NCI-H2081 (cell line): Measurements from ENCODE around the gene MXD1.
A peak's percentile ranks its signal among the peaks of the same experiment; 100 is the strongest.
"Not testable (repeated sequence)": the region's sequence is repeated elsewhere in the genome, so short reads cannot be mapped to it uniquely, and the experiment has no call there.

Experiments used
- DNase-seq, 2 experiments: peaks; one replicate each; lab custom pipeline; 2025; lab: John Stamatoyannopoulos, UW

Gene MXD1

GRCh38 chr2:69914950-69915945 lies at the start of gene MXD1:
TSS of gene MXD1 (plus strand) at chr2:69915109. CDS start at chr2:69915331, 222 bp downstream.
- DNase-seq = peak in 1 of 2 experiments; percentile 4

GRCh38 chr2:69888451-69888850 lies 26.5 kb upstream of the MXD1 start:
- DNase-seq = no peak

- DNase-seq = no peak
Measured at GRCh38 chr2:69889302-69889701, 25.6 kb upstream of the MXD1 start.

GRCh38 chr2:69890881-69891280 lies 24.0 kb upstream of the MXD1 start:
- no peak for DNase-seq

- DNase-seq = not testable (repeated sequence)
Measured at GRCh38 chr2:69892838-69893424, 22.0 kb upstream of the MXD1 start.

- DNase-seq = peak; percentile 76 to 78
Measured at GRCh38 chr2:69893684-69894551, 21.0 kb upstream of the MXD1 start, which contains the start of gene SNRNP27. TSS of gene SNRNP27 (plus strand) at chr2:69893956. CDS start at chr2:69893985, 29 bp downstream.

GRCh38 chr2:69894737-69895136 lies 20.2 kb upstream of the MXD1 start:
- not testable (repeated sequence) for DNase-seq

GRCh38 chr2:69902213-69902922 lies 12.5 kb upstream of the MXD1 start:
- DNase-seq = no peak

- DNase-seq = no peak
Measured at GRCh38 chr2:69907216-69907615, 7.7 kb upstream of the MXD1 start.

GRCh38 chr2:69911985-69912563 lies 2.8 kb upstream of the MXD1 start:
- DNase-seq = peak; percentile 41 to 53

GRCh38 chr2:69914164-69914949 lies 552 bp upstream of the MXD1 start:
- peak; percentile 99 for DNase-seq

- DNase-seq = no peak
Measured at GRCh38 chr2:69916106-69916505, 1.2 kb downstream of the MXD1 start.

- DNase-seq = no peak
Measured at GRCh38 chr2:69917852-69918251, 2.9 kb downstream of the MXD1 start.

- no peak for DNase-seq
Measured at GRCh38 chr2:69918401-69918800, 3.5 kb downstream of the MXD1 start.

GRCh38 chr2:69923116-69923515 lies 8.2 kb downstream of the MXD1 start:
- DNase-seq = no peak

- DNase-seq = no peak
Measured at GRCh38 chr2:69926849-69927515, 12.1 kb downstream of the MXD1 start.

- DNase-seq = no peak
Measured at GRCh38 chr2:69931832-69932595, 17.1 kb downstream of the MXD1 start.

- no peak for DNase-seq
Measured at GRCh38 chr2:69932596-69932922, 17.6 kb downstream of the MXD1 start.

- DNase-seq = no peak
Measured at GRCh38 chr2:69933254-69933828, 18.4 kb downstream of the MXD1 start.
